SH-SY5Y (cell line): ENCODE measurements around the gene FARP2.

Experiments used
- GATA2 ChIP-seq: IDR thresholded peaks from 2 replicates; pipeline ENCODE4 v1.6.1; 2011; ENCODE audit warnings: mild to moderate bottlenecking, low read depth, low read length
- GATA3 ChIP-seq: IDR thresholded peaks from 2 replicates; pipeline ENCODE4 v1.6.1; 2011; ENCODE audit warnings: low read depth, mild to moderate bottlenecking, low read length, moderate library complexity

The FARP2 gene

GRCh38 chr2:241469746-241470145, 113.7 kb downstream of the FARP2 start:
- TF ChIP-seq GATA3 (no peak), GATA2 (no peak)

GRCh38 chr2:241473399-241473798, 117.3 kb downstream of the FARP2 start:
- TF ChIP-seq GATA3, result no peak
- TF ChIP-seq GATA2, result no peak

GRCh38 chr2:241475267-241475666, 119.2 kb downstream of the FARP2 start:
- no peak for TF ChIP-seq GATA3
- TF ChIP-seq GATA2, result no peak

DNA sequence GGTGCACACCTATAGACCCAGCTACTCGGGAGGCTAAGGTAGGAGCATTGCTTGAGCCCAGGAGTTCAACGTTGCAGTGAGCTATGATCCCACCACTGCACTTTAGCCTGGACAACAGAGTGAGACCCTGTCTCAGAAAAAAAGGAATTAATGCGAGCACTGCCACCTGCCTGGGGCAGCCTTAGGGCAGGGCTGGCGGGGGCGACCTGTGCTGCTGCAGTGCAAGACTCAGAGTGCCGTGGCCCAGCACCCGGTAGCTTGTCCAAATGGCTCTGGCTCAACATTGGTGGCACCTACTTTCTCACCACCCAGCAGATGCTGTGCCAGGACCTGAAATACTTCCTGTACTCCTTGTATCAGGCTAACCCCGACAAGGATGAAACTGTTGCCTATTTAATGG, 122.1 kb downstream of the FARP2 start:
- TF ChIP-seq GATA3, result no peak
- no peak for TF ChIP-seq GATA2

DNA sequence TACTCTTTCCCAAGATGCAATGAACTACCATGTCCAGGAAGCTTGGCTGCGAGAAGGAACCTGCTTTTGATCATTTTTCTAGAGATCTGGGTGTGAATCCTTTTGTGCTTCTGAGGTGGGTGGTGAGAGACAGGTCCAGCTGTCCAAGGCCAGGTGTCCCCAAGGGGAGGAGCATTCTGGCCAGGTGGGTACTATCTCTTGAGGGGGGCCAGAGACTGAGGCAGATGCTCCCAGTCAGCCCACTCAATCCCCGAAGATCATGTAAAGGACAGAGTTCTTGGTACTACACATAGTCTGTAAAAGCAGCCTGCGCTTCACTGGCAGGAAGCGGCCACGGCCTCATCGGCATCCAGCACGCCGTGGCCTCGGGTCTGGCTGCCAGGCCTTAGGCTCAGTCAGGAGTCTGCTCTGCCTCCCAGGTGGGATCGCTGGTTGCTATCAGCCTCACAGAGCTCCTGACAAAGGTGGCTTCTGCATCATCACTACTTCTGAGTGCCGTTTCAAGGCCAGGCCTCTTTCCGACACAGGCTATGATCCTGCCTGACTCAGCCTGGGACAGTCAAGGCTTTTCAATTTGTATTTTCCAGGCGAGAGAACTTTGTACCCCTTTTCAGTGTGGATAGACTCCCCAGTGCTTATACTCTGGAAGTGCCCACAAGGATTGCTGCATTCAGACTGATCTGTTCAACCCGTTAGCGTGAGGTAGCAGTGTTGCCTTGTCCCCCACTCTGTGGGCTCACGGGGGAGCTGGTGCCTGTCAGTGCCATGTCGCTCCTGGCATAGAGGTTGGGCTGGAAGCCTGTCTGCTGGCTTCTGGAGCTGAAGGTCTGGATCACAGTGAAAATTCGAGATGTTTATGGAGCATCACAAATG, 123.2 kb downstream of the FARP2 start:
- TF ChIP-seq GATA3 (no peak), GATA2 (no peak)

DNA sequence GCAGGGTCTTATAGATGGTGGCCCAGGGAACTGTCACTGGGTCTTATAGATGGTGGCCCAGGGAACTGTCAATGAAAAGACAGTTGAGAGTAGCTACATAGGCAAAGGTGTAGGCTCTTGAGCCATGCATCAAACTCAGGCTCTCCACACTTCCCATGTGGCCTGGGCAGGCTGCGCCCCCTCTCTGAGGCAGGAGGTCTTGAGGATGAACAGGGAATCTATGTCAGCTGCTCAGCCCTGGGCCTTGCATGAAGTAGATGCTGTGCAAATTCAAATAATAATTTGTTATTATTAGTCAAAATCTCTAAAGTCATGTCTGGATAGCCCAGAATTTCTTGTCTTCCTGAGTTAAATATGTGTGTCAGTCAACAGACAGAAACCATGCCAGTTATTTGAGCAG, 125.6 kb downstream of the FARP2 start:
- TF ChIP-seq GATA2 (no peak), GATA3 (no peak)

DNA sequence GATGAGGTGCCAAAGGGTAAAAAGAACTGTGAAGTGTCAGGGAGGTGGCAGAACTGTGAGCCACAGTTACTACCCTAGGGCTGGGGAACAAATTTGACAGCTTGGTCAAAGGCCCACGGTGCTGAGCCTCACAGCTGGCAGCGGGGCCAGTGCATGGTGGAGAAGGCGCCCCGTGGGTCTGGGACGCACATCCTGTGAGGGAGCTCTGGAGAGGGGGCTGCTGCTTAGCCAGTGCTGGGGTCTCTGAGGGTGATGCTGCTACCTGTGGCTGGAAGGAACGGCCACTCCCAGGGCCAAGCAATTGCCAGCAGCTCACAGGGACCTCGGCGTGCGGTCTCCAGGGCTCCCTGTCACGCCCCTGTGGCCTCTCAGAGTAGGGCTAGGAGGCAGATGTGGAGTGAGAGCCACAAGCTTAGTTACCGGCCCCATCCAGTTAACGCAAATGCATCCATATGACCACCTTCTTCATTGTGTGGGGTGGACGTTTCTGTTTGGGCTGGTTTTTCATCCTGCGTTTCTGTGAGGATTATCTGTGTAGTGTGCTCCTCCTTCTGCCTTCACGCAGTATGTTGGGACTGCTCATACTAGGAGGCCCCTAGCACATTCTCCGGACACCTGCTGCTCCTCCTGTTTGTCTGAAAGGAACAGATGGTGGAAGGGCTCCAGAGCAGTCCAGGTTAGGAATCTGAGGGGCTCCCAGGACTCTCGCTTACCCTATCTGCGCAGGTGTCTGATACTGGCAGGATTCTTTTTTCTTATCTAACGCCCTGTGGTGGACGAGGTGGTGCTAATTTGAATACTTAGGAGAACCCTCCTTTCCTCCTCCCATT, 126.3 kb downstream of the FARP2 start:
- no peak for TF ChIP-seq GATA3
- no peak for TF ChIP-seq GATA2

GRCh38 chr2:241483305-241483704, 127.2 kb downstream of the FARP2 start:
- no peak for TF ChIP-seq GATA3
- TF ChIP-seq GATA2, result no peak

GRCh38 chr2:241485172-241485911, 129.3 kb downstream of the FARP2 start:
- TF ChIP-seq GATA3 (no peak), GATA2 (no peak)

DNA sequence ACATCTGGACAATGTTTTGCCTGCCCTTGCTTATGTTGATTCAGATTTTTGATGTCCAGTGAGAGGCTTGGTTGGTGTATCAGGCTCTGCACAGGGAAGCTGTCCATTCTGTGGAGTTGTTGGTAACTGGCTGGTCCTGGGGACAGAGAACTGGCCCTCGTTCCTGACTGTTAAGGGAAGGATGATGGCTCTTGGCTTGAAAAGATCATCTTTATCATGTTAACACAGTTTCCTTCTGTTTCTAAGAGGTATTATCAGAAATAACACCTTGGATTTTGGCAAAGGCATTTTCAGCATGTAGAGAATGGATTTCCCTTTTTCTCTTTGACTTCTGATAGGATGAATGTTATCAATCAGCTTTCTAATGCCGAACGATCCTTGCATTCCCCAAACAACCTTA, 133.0 kb downstream of the FARP2 start:
- TF ChIP-seq GATA3, result no peak
- TF ChIP-seq GATA2, result no peak

- TF ChIP-seq GATA3 (no peak; the same call in 1 of the 2 replicates), GATA2 (peak; percentile 96)
Observed at GRCh38 chr2:241489733-241490680, 133.9 kb downstream of the FARP2 start.

DNA sequence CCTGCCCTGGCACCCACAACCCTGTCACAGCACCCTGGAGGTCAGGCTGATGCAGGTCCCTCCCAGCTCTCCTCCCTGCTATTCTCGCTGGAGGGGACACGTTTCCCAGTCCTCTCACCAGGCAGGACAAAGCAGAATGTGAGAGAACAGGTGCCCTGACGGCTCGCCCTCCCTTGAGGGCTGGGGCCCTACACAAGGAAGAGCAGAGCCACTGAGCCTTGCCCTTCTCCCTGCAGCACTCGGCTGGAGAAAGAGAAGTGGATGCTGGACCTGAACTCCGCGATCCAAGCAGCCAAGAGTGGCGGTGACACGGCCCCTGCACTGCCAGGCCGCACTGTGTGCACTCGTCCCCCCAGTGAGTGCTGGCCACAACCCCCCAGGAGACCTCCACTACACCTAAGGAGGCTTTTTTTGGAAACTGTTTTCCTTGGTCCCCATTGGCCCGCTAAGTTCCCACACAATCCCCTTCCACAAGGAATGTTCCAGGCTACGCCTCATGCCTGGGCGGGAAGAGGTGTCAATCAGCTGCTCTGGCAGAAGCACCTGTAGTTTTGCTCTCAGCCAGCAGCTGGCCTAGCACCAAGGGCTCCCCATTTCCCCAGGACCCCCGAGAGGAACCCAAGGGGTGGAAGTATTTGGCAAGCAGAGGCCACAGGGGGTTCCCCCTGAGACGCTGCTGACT, 134.9 kb downstream of the FARP2 start:
- TF ChIP-seq GATA3, result no peak
- no peak for TF ChIP-seq GATA2
